PC-3 (cell line): Measurements from ENCODE around the gene EHMT1. TPM values are rescaled to one million over a fixed set of nuclear protein-coding genes. Genes with fewer than 3 reads are reported as not detected.

Experiments
- ATAC-seq: fragments of 200-7000 bp; cut with Tn5 transposase; 2 replicates; pipeline ENCODE4 v1.9.1; 2020; ENCODE audit warnings: mild to moderate bottlenecking, moderate library complexity
- BruUV-seq: library from RNA; stranded (reverse); fragments of 400-500 nt; replicated peaks from 2 replicates; lab custom pipeline; 2021; lab: Mats Ljungman, UMichigan
- CTCF ChIA-PET: fragments of 300-600 bp; sonication (Branson Sonifier 250); formaldehyde crosslinking; loops from one replicate; lab custom pipeline; 2022; ENCODE audit warnings: antibody characterized with exemption; lab: Charles Lee
- POLR2A ChIA-PET: fragments of 300-600 bp; sonication (Branson Sonifier 250); formaldehyde crosslinking; loops from one replicate; lab custom pipeline; 2022; ENCODE audit warnings: antibody characterized with exemption; ENCODE audit not compliant: unreplicated experiment; lab: Charles Lee
- DNase-seq: peaks from one replicate; pipeline ENCODE4 v3.0.0-alpha.2; 2015
- H2AFZ ChIP-seq: fragments of 300-600 bp; sonication (generic); 2 replicates; pipeline ENCODE4 v1.6.0; 2016; ENCODE audit warnings: antibody characterized with exemption, low read length
- H3F3A ChIP-seq: fragments of 300-600 bp; sonication (generic); one replicate; pipeline ENCODE4 v1.6.0; 2017; ENCODE audit warnings: antibody characterized with exemption, low read length, control low read depth, mild to moderate bottlenecking; ENCODE audit not compliant: unreplicated experiment
- H3K27ac ChIP-seq: fragments of 300-600 bp; sonication (generic); 2 replicates; pipeline ENCODE4 v1.5.1; 2016; ENCODE audit warnings: mild to moderate bottlenecking, low read length
- H3K27me3 ChIP-seq: fragments of 300-600 bp; sonication (generic); 2 replicates; pipeline ENCODE4 v1.6.1; 2016; ENCODE audit warnings: low read length, mixed read lengths
- H3K36me3 ChIP-seq: fragments of 300-600 bp; sonication (generic); 2 replicates; pipeline ENCODE4 v1.6.1; 2016; ENCODE audit warnings: low read depth, mixed run types, low read length, mixed read lengths
- H3K4me1 ChIP-seq: fragments of 300-600 bp; sonication (generic); 2 replicates; pipeline ENCODE4 v1.5.1; 2016; ENCODE audit warnings: low read length; ENCODE audit not compliant: insufficient read depth
- H3K4me2 ChIP-seq: fragments of 300-600 bp; sonication (generic); 2 replicates; pipeline ENCODE4 v1.6.0; 2016; ENCODE audit warnings: low read length
- H3K4me3 ChIP-seq: fragments of 300-600 bp; sonication (generic); 2 replicates; pipeline ENCODE4 v1.5.1; 2016; ENCODE audit warnings: mild to moderate bottlenecking, low read length, mixed read lengths
- H3K79me2 ChIP-seq: fragments of 300-600 bp; sonication (generic); 2 replicates; pipeline ENCODE4 v1.6.1; 2017; ENCODE audit warnings: low read length, mixed read lengths
- H3K9ac ChIP-seq: fragments of 300-600 bp; sonication (generic); 2 replicates; pipeline ENCODE4 v1.6.0; 2016; ENCODE audit warnings: mild to moderate bottlenecking, low read length
- H3K9me2 ChIP-seq: fragments of 300-600 bp; sonication (generic); replicated peaks from 2 replicates; pipeline ENCODE4 v1.6.1; 2016; ENCODE audit warnings: mixed run types, low read length, mixed read lengths
- H3K9me3 ChIP-seq: fragments of 300-600 bp; sonication (generic); 2 replicates; pipeline ENCODE4 v1.6.1; 2016; ENCODE audit warnings: low read length, mixed read lengths
- H4K20me1 ChIP-seq: fragments of 300-600 bp; sonication (generic); 2 replicates; pipeline ENCODE4 v1.6.1; 2016; ENCODE audit warnings: low read length, mixed read lengths
- EZH2 ChIP-seq: fragments of 300-600 bp; sonication (generic); IDR thresholded peaks from one replicate; pipeline ENCODE4 v1.6.1; 2017; ENCODE audit warnings: antibody characterized with exemption, mild to moderate bottlenecking, low read length; ENCODE audit not compliant: unreplicated experiment
- EZH2phosphoT487 ChIP-seq: fragments of 300-600 bp; sonication (generic); IDR thresholded peaks from 2 replicates; pipeline ENCODE4 v1.6.1; 2018; ENCODE audit warnings: mild to moderate bottlenecking, antibody characterized with exemption, low read length, borderline replicate concordance
- intact Hi-C: fragments of 100-400 bp; cut with micrococcal nuclease; formaldehyde crosslinking; loops from 2 replicates; pipeline ENCODE4 v1.9.0; 2023
- total RNA-seq: library from RNA; depleted of rRNA; stranded (reverse); fragments of >200 nt; gene quantifications from 2 replicates; pipeline ENCODE4 v1.2.3, GENCODE V29; 2014
- TF ChIP-seq, protein P1 (sequence below): fragments of 300-600 bp; sonication (generic); conservative IDR thresholded peaks from 2 replicates; pipeline ENCODE4 v1.5.1; 2017; ENCODE audit warnings: antibody characterized with exemption, low read depth, mild to moderate bottlenecking, low read length

Gene EHMT1
- total RNA-seq, 1 experiment from 2014 or later = 42.8 TPM

- Histone ChIP-seq H3K36me3 (no peaks in the 10 kb centered on the region), H3F3A (no peaks in the 10 kb centered on the region), H3K27ac (no peak overlapping the region), H3K4me1 (no peaks in the 10 kb centered on the region), H3K9me2 (no peaks in the 10 kb centered on the region), H3K9ac (no peak overlapping the region), H3K79me2 (no peaks in the 10 kb centered on the region), H3K4me3 (no peak overlapping the region), H4K20me1 (no peaks in the 10 kb centered on the region), H2AFZ (no peak overlapping the region), H3K27me3 (no peaks in the 10 kb centered on the region), H3K9me3 (no peaks in the 10 kb centered on the region), H3K4me2 (no peak overlapping the region)
- DNase-seq = no peak
- no TSS peak for BruUV-seq
- TF ChIP-seq, protein P1, sequence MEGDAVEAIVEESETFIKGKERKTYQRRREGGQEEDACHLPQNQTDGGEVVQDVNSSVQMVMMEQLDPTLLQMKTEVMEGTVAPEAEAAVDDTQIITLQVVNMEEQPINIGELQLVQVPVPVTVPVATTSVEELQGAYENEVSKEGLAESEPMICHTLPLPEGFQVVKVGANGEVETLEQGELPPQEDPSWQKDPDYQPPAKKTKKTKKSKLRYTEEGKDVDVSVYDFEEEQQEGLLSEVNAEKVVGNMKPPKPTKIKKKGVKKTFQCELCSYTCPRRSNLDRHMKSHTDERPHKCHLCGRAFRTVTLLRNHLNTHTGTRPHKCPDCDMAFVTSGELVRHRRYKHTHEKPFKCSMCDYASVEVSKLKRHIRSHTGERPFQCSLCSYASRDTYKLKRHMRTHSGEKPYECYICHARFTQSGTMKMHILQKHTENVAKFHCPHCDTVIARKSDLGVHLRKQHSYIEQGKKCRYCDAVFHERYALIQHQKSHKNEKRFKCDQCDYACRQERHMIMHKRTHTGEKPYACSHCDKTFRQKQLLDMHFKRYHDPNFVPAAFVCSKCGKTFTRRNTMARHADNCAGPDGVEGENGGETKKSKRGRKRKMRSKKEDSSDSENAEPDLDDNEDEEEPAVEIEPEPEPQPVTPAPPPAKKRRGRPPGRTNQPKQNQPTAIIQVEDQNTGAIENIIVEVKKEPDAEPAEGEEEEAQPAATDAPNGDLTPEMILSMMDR = no peak
- TF ChIP-seq EZH2phosphoT487 (no peak), EZH2 (no peak)
- ChIA-PET POLR2A (no interaction called here), CTCF (no interaction called here)
- intact Hi-C loops = no loop called here
- ATAC-seq = no peak
Observed at GRCh38 chr9:137828527-137829259, 209.9 kb downstream of the EHMT1 start.

- CTCF ChIA-PET = no interaction called here
- Histone ChIP-seq H2AFZ (no peak overlapping the region), H3K27ac (no peak overlapping the region), H3K4me3 (no peak overlapping the region), H3K27me3 (no peaks in the 10 kb centered on the region), H3K9me3 (no peaks in the 10 kb centered on the region), H3K79me2 (no peaks in the 10 kb centered on the region), H3K4me2 (no peak overlapping the region), H3K4me1 (no peaks in the 10 kb centered on the region), H3F3A (no peaks in the 10 kb centered on the region), H3K9me2 (no peaks in the 10 kb centered on the region), H3K9ac (no peak overlapping the region), H4K20me1 (no peaks in the 10 kb centered on the region), H3K36me3 (no peaks in the 10 kb centered on the region)
- ATAC-seq (no peak), DNase-seq (no peak)
- TF ChIP-seq EZH2 (no peak), EZH2phosphoT487 (no peak)
- TF ChIP-seq, protein P1 = no peak
- BruUV-seq = no TSS peak
- intact Hi-C loops = no loop called here
- POLR2A ChIA-PET = no interaction called here
Observed at GRCh38 chr9:137829260-137829996, 210.6 kb downstream of the EHMT1 start.

GRCh38 chr9:137832191-137832700, 213.4 kb downstream of the EHMT1 start:
- no peaks in the 10 kb centered on the region for H3F3A ChIP-seq
- DNase-seq (no peak), ATAC-seq (no peak)
- H3K9me2 ChIP-seq = no peaks in the 10 kb centered on the region
- TF ChIP-seq EZH2phosphoT487 = no peak
- TF ChIP-seq EZH2 = no peak
- TF ChIP-seq, protein P1 = no peak
- no peaks in the 10 kb centered on the region for H3K9me3 ChIP-seq
- no peaks in the 10 kb centered on the region for H3K79me2 ChIP-seq
- H3K27me3 ChIP-seq = no peaks in the 10 kb centered on the region
- BruUV-seq = no TSS peak
- no peaks in the 10 kb centered on the region for H3K4me1 ChIP-seq
- no peaks in the 10 kb centered on the region for H3K36me3 ChIP-seq
- no peak overlapping the region for H3K9ac ChIP-seq
- CTCF ChIA-PET = no interaction called here
- H4K20me1 ChIP-seq = no peaks in the 10 kb centered on the region
- H3K4me3 ChIP-seq = no peak overlapping the region
- H3K27ac ChIP-seq = no peak overlapping the region
- POLR2A ChIA-PET = no interaction called here
- no peak overlapping the region for H3K4me2 ChIP-seq
- no peak overlapping the region for H2AFZ ChIP-seq
- intact Hi-C loops = no loop called here
